Subcutaneous abdominal adipose tissue (tissue), 5 donors: ENCODE results near the gene GFER.

Source experiments
- H3K27ac ChIP-seq: one replicate; pipeline ENCODE4 v1.7.0; 2013; ENCODE audit warnings: low read depth, mild to moderate bottlenecking, inconsistent platforms, low read length, moderate library complexity
- H3K27me3 ChIP-seq, 5 donors: one replicate each; pipeline ENCODE4 v1.7.0; 2013; ENCODE audit warnings: low read length in 5 of 5, inconsistent platforms in 1 of 5; ENCODE audit not compliant: control insufficient read depth in 5 of 5, insufficient read depth in 4 of 5
- H3K36me3 ChIP-seq, 5 donors: one replicate each; pipeline ENCODE4 v1.7.0; 2013; ENCODE audit warnings: low read length in 5 of 5; ENCODE audit not compliant: control insufficient read depth in 5 of 5, insufficient read depth in 5 of 5
- H3K4me1 ChIP-seq, 5 donors: one replicate each; pipeline ENCODE4 v1.7.0; 2013; ENCODE audit warnings: low read length in 5 of 5, mild to moderate bottlenecking in 3 of 5, moderate library complexity in 1 of 5; ENCODE audit not compliant: control insufficient read depth in 5 of 5, insufficient read depth in 5 of 5
- H3K4me3 ChIP-seq, 5 donors: one replicate each; pipeline ENCODE4 v1.7.0; 2013; ENCODE audit warnings: low read length in 5 of 5, low read depth in 1 of 5
- H3K9ac ChIP-seq, 5 donors: one replicate each; pipeline ENCODE4 v1.7.0; 2013; ENCODE audit warnings: low read length in 5 of 5, mild to moderate bottlenecking in 4 of 5, moderate library complexity in 3 of 5
- H3K9me3 ChIP-seq, 5 donors: one replicate each; pipeline ENCODE4 v1.7.0; 2013; ENCODE audit warnings: low read length in 5 of 5; ENCODE audit not compliant: control insufficient read depth in 5 of 5
- donor health status: healthy.
- donor health status: healthy.
- donor health status: healthy.
- donor health status: healthy.
- donor health status: healthy.

The GFER gene

DNA sequence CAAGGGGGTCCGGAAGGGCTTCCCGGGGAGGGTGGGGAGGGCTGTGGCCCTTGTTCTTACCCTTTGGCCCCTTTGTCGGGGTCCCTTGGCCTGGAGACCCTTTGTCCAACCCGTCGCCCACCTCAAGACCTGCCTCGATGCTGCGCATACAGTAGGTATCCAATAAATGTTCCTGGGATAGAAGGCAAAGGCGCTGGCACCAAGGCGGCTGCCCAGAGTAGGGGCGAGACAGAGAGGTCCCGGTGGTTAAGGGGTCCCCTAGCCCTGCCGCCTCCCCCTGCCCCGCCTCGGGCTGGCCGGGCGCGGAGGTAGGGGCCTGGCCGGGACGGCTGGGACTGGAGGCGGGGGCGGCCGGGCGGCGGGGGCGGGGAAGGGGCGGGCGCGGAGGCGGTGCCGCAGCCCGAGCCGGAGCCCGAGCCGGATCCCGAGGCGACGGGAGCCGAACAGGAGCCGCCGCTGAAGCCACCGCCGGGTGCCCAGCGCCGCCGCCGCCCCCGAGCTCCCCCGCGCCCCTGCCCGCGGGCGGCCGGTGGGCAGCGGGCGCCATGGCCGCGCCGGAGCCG lies 42.5 kb downstream of the GFER start, which contains the start of gene NHERF2:
TSS of gene NHERF2 (plus strand) at position 442 of the 563 bp plus-strand sequence. CDS start at position 546, 104 bp downstream.
- Histone ChIP-seq H3K4me1 (peaks cover 4 to 81% (median 59%) of the 10 kb centered on the region in 5 donors), H3K9ac (peak within 1 kb of the TSS in 3 of 5 donors; percentile 53 to 76 (median 64)), H3K36me3 (peaks cover 0 to 10% (median 7%) of the 10 kb centered on the region in 5 donors), H3K27ac (peak within 1 kb of the TSS; percentile 14), H3K9me3 (no peaks in the 10 kb centered on the region), H3K27me3 (peaks cover 2 to 7% (median 3%) of the 10 kb centered on the region in 5 donors), H3K4me3 (peak within 1 kb of the TSS; percentile 68 to 89 (median 82))

DNA sequence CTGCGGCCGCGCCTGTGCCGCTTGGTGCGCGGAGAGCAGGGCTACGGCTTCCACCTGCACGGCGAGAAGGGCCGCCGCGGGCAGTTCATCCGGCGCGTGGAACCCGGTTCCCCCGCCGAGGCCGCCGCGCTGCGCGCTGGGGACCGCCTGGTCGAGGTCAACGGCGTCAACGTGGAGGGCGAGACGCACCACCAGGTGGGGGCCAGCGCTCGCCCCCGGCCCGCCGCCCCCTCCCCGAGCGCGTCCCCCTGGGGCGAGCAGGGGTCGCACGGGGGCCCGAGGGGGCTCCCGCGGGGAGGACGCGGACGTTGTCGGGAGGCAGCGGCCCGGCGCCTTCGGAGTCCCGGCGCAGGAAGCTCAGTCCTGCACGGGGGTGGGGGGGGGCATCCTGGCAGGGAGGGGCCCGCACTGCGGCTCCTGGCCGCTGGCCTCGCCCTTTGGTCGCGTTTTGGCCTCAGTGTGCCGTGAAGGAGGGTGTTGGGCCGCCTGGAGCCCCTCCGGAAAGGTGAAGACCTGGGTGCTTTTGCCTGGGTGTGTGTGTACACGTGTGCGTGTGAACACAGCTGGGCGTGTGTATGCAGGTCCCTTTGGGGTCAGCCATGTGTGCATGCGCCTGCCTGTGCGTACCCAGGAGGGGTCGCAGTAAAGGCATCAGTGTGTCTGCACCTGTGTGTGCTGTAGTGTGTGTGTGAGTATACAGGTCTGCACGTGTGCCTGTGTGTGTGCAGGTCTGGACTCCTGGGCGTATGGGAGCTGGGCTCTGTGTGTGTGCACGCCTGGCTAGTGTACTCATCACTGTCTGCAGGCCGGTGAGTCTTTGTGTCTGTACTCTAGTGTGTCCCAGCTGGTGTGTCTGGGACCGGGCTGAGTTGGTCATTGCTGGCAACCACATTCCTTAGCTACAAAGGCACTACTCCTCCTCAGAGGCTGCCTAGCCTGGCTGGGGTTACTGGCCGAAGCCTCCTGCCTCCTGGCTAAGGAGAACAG lies 43.3 kb downstream of the GFER start:
- peak overlapping the region; percentile 14 for H3K27ac ChIP-seq
- H3K27me3 ChIP-seq = peaks cover 0 to 4% (median 0%) of the 10 kb centered on the region in 5 donors
- peaks cover 4 to 85% (median 62%) of the 10 kb centered on the region in 5 donors for H3K4me1 ChIP-seq
- H3K4me3 ChIP-seq = peak overlapping the region; percentile 68 to 89 (median 82)
- H3K9ac ChIP-seq = peak overlapping the region in 3 of 5 donors; percentile 2 to 76 (median 64)
- H3K9me3 ChIP-seq = no peaks in the 10 kb centered on the region
- H3K36me3 ChIP-seq = peaks cover 0 to 10% (median 7%) of the 10 kb centered on the region in 5 donors

DNA sequence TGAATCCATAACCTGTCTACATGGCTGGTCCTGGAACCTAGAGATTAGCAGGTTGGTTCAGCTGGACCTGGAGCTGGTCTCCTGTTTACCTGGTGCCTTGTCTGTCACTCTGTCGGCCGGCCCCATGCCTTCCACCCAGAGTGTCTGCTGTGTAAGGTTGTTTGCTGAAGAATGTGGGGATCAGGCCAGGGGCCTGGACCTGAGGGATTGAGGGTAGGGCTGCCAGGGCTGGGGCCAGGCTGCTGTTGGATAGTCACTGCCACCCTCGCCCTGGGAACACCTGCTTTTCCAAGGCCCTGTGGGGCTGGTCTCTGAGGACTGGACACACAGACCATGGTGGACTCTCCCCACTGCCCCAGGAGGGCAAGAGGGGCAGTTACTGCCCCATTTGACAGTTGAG lies 44.2 kb downstream of the GFER start:
- Histone ChIP-seq H3K4me1 (peaks cover 4 to 86% (median 63%) of the 10 kb centered on the region in 5 donors), H3K9me3 (no peaks in the 10 kb centered on the region), H3K9ac (peak overlapping the region in 3 of 5 donors; percentile 2 to 64 (median 63)), H3K27me3 (no peaks in the 10 kb centered on the region), H3K36me3 (peaks cover 0 to 10% (median 7%) of the 10 kb centered on the region in 5 donors), H3K4me3 (peak overlapping the region; percentile 68 to 89 (median 82)), H3K27ac (peak overlapping the region; percentile 14)

DNA sequence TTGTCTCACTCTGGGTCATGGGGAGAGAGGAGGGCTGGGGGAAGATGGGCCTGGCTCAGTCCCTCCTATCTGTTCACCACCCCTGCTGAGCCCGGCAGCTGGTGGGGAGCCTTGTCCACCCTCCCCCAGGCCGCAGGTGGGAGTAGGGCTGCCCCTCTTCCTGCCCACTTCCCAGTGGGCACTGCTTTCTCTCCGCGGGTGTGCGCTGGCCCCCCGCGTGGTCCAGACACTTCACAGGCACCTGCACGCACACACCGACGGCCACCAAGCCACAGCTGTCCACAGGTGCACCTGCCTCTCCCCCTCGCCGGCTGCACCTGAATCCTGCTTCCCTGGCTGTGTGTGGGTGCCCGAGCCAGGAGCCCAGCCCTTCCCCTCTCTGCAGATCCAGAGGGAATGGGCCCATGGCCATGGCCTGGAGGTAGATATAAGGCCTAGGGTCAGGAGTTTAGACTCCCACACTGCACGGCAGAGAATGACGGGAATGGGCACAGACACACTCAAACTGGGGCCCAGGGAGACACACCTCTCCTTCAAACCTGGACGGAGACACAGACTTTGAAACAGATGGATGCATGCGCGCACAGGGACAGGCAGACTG lies 44.7 kb downstream of the GFER start:
- H3K4me3 ChIP-seq = peak overlapping the region; percentile 13 to 89 (median 80)
- peaks cover 0 to 10% (median 7%) of the 10 kb centered on the region in 5 donors for H3K36me3 ChIP-seq
- H3K4me1 ChIP-seq = peaks cover 4 to 86% (median 63%) of the 10 kb centered on the region in 5 donors
- H3K27me3 ChIP-seq = no peaks in the 10 kb centered on the region
- H3K9ac ChIP-seq = peak overlapping the region in 2 of 5 donors; percentile 9 to 64
- H3K9me3 ChIP-seq = no peaks in the 10 kb centered on the region
- peak overlapping the region; percentile 14 for H3K27ac ChIP-seq

DNA sequence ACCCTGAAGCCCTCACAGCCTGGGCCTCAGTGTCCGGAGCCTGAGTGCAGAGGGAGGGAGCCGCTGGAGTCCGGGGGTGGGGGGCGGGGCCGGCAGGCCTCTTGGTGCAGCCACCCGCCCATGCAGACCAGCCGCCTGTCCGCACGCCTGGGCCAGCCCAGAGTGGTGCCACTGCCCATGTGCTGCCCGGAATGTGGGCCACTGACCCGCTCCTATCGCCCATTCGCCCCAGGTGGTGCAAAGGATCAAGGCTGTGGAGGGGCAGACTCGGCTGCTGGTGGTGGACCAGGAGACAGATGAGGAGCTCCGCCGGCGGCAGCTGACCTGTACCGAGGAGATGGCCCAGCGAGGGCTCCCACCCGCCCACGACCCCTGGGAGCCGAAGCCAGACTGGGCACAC lies 45.4 kb downstream of the GFER start:
- Histone ChIP-seq H3K9me3 (no peaks in the 10 kb centered on the region), H3K4me1 (peaks cover 4 to 85% (median 62%) of the 10 kb centered on the region in 5 donors), H3K9ac (no peak overlapping the region), H3K36me3 (peaks cover 0 to 10% (median 7%) of the 10 kb centered on the region in 5 donors), H3K4me3 (peak overlapping the region in 3 of 5 donors; percentile 80 to 89 (median 82)), H3K27ac (peak overlapping the region; percentile 86), H3K27me3 (no peaks in the 10 kb centered on the region)

DNA sequence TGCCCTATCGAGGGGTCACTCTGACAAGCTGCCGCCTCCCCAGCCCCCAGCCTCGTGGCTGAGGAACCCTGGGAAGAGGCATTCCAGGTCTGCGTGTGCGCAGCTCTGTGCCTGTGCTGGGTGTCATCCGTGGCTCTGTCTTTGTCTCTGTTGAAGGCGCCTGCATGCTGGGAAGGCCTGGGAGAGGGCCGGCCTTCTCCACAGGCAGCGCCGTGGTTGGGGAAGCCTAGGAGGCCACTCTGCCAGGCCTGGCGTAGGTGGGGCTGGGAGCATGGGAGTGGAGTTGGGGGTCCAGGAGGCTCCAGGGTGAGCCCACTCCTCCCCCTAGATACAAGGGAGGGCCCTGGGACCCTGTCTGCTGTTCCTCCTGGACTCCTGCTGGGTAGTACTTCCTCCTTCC lies 46.0 kb downstream of the GFER start:
- Histone ChIP-seq H3K36me3 (peaks cover 0 to 10% (median 7%) of the 10 kb centered on the region in 5 donors), H3K4me3 (peak overlapping the region in 3 of 5 donors; percentile 80 to 89 (median 82)), H3K4me1 (peaks cover 6 to 88% (median 68%) of the 10 kb centered on the region in 5 donors), H3K27ac (peak overlapping the region; percentile 86), H3K9me3 (no peaks in the 10 kb centered on the region), H3K27me3 (no peaks in the 10 kb centered on the region), H3K9ac (no peak overlapping the region)

DNA sequence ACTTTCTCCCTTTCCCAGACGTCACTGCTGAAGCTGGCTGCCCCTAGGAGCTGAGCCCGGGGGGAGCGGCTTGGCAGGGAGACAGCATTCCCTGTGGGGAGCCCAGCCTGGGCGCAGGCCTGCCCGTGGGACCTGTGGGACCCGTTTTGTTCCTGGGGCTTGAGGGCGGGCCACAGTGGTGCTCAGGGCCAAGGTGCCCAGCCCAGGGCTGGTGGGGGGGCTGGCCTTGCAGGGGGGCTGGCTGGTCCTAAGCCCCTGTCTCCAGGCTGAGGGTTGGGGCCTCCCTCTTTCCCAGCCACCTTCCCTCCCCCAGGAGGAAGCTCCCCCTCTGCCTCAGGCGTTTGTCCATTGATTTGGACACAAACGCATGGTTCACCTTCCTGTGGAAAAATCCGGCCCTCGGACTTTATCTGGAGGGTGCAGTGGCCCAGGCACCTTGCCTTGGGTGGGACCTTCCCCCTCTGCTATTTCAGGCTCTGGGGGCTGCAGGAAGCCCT lies 47.1 kb downstream of the GFER start:
- H3K4me1 ChIP-seq = peaks cover 6 to 88% (median 75%) of the 10 kb centered on the region in 5 donors

DNA sequence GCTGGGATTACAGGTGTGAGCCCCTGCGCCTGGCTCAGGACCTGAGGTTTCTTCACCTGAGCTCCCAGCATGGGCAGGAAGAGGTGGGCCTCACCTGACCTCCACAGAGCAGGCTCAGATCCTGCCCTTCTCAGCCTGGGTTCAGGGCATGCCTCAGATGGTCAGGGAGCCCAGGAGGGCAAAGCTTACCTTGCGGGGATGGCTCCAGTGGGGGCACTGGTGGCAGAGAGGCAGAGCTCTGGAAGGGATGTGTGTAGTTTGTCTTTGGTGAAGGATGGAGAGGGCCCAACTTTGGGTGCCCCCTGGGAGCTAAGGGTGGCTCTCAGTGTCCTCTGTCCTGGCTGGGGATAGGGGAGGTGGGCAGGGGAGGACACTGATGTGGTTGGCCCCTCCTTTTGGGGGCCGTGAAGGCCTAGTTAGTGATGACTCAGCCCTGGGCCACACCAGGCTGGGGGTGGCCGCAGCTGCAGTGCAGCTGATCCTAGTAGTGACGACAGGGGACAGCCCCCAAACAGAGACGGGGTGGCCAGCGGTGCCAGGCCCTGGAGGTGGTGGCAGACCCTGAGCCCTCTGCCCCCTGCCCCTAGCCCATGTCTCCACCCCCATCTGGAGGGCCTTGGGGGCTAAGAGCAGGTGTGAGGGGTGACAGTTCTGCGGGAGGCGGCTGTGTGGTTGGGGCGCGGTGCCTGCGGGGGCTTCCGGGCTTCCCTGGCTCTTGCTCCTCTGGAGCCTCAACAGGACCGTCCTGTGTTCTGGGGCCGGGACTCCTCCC lies 48.5 kb downstream of the GFER start:
- Histone ChIP-seq H3K9ac (peak overlapping the region in 3 of 5 donors; percentile 35 to 68 (median 43)), H3K4me3 (peak overlapping the region in 4 of 5 donors; percentile 53 to 70 (median 66)), H3K27me3 (no peaks in the 10 kb centered on the region), H3K36me3 (peaks cover 0 to 19% (median 15%) of the 10 kb centered on the region in 5 donors), H3K4me1 (peaks cover 6 to 94% (median 80%) of the 10 kb centered on the region in 5 donors), H3K9me3 (no peaks in the 10 kb centered on the region), H3K27ac (peak overlapping the region; percentile 86)

More for the DNA sequence above, 47.1 kb downstream of the GFER start:
- H3K27ac ChIP-seq = peak overlapping the region; percentile 86
- no peaks in the 10 kb centered on the region for H3K27me3 ChIP-seq
- H3K9me3 ChIP-seq = no peaks in the 10 kb centered on the region
- peaks cover 0 to 10% (median 7%) of the 10 kb centered on the region in 5 donors for H3K36me3 ChIP-seq
- H3K4me3 ChIP-seq = peak overlapping the region in 2 of 5 donors; percentile 38 to 40
- H3K9ac ChIP-seq = no peak overlapping the region
